Sigmoid colon (tissue), 4 donors: ENCODE measurements around the gene CLMN.

Source experiments
- EP300 ChIP-seq, 4 donors: sonication (generic); formaldehyde crosslinking; IDR thresholded peaks; one replicate each; pipeline ENCODE4 v1.6.1; 2017; ENCODE audit warnings: antibody characterized with exemption in 4 of 4
- POLR2A ChIP-seq, 2 donors: fragments of 450-650 bp; IDR thresholded peaks; one replicate each; pipeline ENCODE4 v1.6.1; 2016; ENCODE audit warnings: antibody characterized with exemption in 2 of 2, mild to moderate bottlenecking in 2 of 2, moderate library complexity in 2 of 2
- TF ChIP-seq, protein P1 (sequence below), 4 experiments: fragments of 450-650 bp in 3 of 4; fragments of 200-600 bp in 1 of 4; IDR thresholded peaks; one replicate each; pipeline ENCODE4 v1.5.1; 2016 to 2019; ENCODE audit warnings: antibody characterized with exemption in 4 of 4, mild to moderate bottlenecking in 3 of 4, moderate library complexity in 2 of 4

DNA sequence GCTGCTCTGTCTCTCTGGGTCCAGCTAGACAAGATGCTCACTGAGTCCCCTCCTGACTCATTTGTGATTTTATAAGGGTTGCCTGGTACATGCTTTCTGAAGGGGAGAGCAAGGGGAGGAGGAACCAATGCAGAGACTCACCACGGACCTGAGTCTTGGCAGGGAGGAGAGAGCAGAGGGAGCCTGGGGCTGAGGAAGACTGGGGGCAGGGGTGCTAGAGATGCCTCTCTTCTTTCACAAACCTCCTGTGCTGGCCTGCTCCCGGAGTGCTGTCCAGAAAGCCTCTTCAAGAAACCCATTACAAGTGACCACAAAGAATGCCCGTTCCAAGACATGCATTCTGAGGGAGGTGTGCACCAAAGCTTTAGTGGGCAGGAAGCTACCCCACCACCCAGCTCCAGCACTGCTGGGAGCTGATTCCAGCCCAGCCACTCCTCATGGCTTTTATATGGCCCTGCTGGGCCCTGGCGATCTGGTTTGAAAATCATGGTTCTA, 129.3 kb downstream of the CLMN start:
- TF ChIP-seq, protein P1, sequence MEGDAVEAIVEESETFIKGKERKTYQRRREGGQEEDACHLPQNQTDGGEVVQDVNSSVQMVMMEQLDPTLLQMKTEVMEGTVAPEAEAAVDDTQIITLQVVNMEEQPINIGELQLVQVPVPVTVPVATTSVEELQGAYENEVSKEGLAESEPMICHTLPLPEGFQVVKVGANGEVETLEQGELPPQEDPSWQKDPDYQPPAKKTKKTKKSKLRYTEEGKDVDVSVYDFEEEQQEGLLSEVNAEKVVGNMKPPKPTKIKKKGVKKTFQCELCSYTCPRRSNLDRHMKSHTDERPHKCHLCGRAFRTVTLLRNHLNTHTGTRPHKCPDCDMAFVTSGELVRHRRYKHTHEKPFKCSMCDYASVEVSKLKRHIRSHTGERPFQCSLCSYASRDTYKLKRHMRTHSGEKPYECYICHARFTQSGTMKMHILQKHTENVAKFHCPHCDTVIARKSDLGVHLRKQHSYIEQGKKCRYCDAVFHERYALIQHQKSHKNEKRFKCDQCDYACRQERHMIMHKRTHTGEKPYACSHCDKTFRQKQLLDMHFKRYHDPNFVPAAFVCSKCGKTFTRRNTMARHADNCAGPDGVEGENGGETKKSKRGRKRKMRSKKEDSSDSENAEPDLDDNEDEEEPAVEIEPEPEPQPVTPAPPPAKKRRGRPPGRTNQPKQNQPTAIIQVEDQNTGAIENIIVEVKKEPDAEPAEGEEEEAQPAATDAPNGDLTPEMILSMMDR (IDR thresholded peaks at IDR 0.05) = no peak
- TF ChIP-seq POLR2A (IDR thresholded peaks at IDR 0.05) = no peak
- no peak for TF ChIP-seq EP300 (IDR thresholded peaks at IDR 0.05)
